HCT116 (cell line): ENCODE data around the gene CCDC158. TPM values are rescaled to one million over a fixed set of nuclear protein-coding genes. Genes with fewer than 3 reads are reported as not detected.

Source experiments
- ATAC-seq: fragments of 200-7000 bp; cut with Tn5 transposase; 2 replicates; pipeline ENCODE4 v1.9.1; 2020; ENCODE audit warnings: mild to moderate bottlenecking, moderate library complexity
- BruUV-seq: library from RNA; stranded (reverse); fragments of 400-500 nt; replicated peaks from 2 replicates; lab custom pipeline; 2021; lab: Mats Ljungman, UMichigan
- CTCF ChIA-PET: fragments of 300-600 bp; sonication (Branson Sonifier 250); formaldehyde crosslinking; loops from one replicate; lab custom pipeline; 2021; ENCODE audit warnings: antibody characterized with exemption; lab: Charles Lee
- POLR2A ChIA-PET: fragments of 300-600, 350-600 bp; sonication (Branson Sonifier 250); formaldehyde crosslinking; loops from one replicate; lab custom pipeline; 2021; ENCODE audit warnings: antibody characterized with exemption; lab: Charles Lee
- RAD21 ChIA-PET, 2 experiments: fragments of 300-600 bp; sonication (Branson Sonifier 250); formaldehyde crosslinking; loops; one replicate each; lab custom pipeline; 2023; ENCODE audit warnings: low total read pairs in 2 of 2; ENCODE audit not compliant: uncharacterized antibody in 2 of 2, unreplicated experiment in 2 of 2, low non-redundant PET in 1 of 2; lab: Charles Lee
- DNase-seq: peaks from one replicate; pipeline ENCODE4 v3.0.0-alpha.2; 2010; ENCODE audit warnings: low read depth, low spot score
- H2AFZ ChIP-seq: fragments of 200-600 bp; shearing (Covaris generic), sonication (generic); 2 replicates; pipeline ENCODE4 v1.6.1; 2017; ENCODE audit warnings: low read depth, mixed run types, mixed read lengths, antibody characterized with exemption, low read length; ENCODE audit not compliant: poor library complexity, severe bottlenecking
- H3K27ac ChIP-seq: 2 replicates; pipeline ENCODE4 v1.5.1; 2012; ENCODE audit warnings: low read depth, low read length
- H3K27me3 ChIP-seq: fragments of 200-600 bp; sonication (generic); 2 replicates; pipeline ENCODE4 v1.6.1; 2016; ENCODE audit warnings: mixed run types, low read length, mixed read lengths; ENCODE audit not compliant: insufficient read depth
- H3K36me3 ChIP-seq, 2 experiments: fragments of 200-500 bp in 1 of 2; fragments of 200-600 bp in 1 of 2; sonication (Bioruptor generic) in 1 of 2; sonication (generic) in 1 of 2; 2 replicates each; pipeline versions ENCODE4 v1.5.1 to v1.6.1; 2014 to 2016; ENCODE audit warnings: low read length in 2 of 2, inconsistent platforms in 1 of 2, mixed read lengths in 1 of 2, mixed run types in 1 of 2; ENCODE audit not compliant: insufficient read depth in 2 of 2, control insufficient read depth in 1 of 2
- H3K4me1 ChIP-seq, 2 experiments: fragments of 200-600 bp in 1 of 2; sonication (generic) in 1 of 2; 2 replicates each; pipeline versions ENCODE4 v1.5.1 to v1.6.1; 2012 to 2017; ENCODE audit warnings: low read length in 2 of 2, inconsistent platforms in 1 of 2, mild to moderate bottlenecking in 1 of 2, mixed read lengths in 1 of 2, mixed run types in 1 of 2, moderate library complexity in 1 of 2; ENCODE audit not compliant: insufficient read depth in 2 of 2, control insufficient read depth in 1 of 2
- H3K4me2 ChIP-seq: fragments of 200-600 bp; sonication (generic); 2 replicates; pipeline ENCODE4 v1.6.1; 2017; ENCODE audit warnings: mixed run types, low read length, mixed read lengths
- H3K4me3 ChIP-seq, 2 experiments: fragments of 200-600 bp in 1 of 2; sonication (generic) in 1 of 2; replicated peaks in 1 of 2; 2 replicates each; pipeline ENCODE4 v1.5.1; 2011 to 2016; ENCODE audit warnings: low read length in 2 of 2, control low read depth in 1 of 2, low read depth in 1 of 2, mild to moderate bottlenecking in 1 of 2, mixed read lengths in 1 of 2, mixed run types in 1 of 2
- H3K79me2 ChIP-seq: fragments of 200-600 bp; sonication (generic); 2 replicates; pipeline ENCODE4 v1.6.1; 2017; ENCODE audit warnings: mild to moderate bottlenecking, mixed run types, low read length, moderate library complexity, mixed read lengths; ENCODE audit not compliant: insufficient read depth
- H3K9ac ChIP-seq: fragments of 200-600 bp; sonication (generic); 2 replicates; pipeline ENCODE4 v1.6.1; 2016; ENCODE audit warnings: low read length, mixed read lengths
- H3K9me2 ChIP-seq: fragments of 200-600 bp; sonication (generic), shearing (Covaris generic); 2 replicates; pipeline ENCODE4 v1.6.1; 2017; ENCODE audit warnings: mixed run types, mild to moderate bottlenecking, moderate library complexity; ENCODE audit not compliant: insufficient read depth
- H3K9me3 ChIP-seq, 2 experiments: fragments of 200-500 bp in 1 of 2; fragments of 200-600 bp in 1 of 2; sonication (Bioruptor generic) in 1 of 2; sonication (generic) in 1 of 2; 2 replicates each; pipeline ENCODE4 v1.6.1; 2014 to 2017; ENCODE audit warnings: low read length in 2 of 2, mixed read lengths in 2 of 2, inconsistent platforms in 1 of 2, low read depth in 1 of 2, mild to moderate bottlenecking in 1 of 2, mixed run types in 1 of 2, moderate library complexity in 1 of 2; ENCODE audit not compliant: control insufficient read depth in 1 of 2, insufficient read depth in 1 of 2
- H4K20me1 ChIP-seq: fragments of 200-600 bp; sonication (generic), shearing (Covaris generic); 2 replicates; pipeline ENCODE4 v1.6.1; 2017; ENCODE audit warnings: mixed run types, mild to moderate bottlenecking, moderate library complexity; ENCODE audit not compliant: insufficient read depth
- ATF3 ChIP-seq: IDR thresholded peaks from 2 replicates; pipeline ENCODE4 v1.6.1; 2012
- CTCF ChIP-seq, 3 experiments: fragments of 200-600 bp in 1 of 3; sonication (generic) in 1 of 3; IDR thresholded peaks in 2 of 3; conservative IDR thresholded peaks in 1 of 3; 2 replicates each; pipeline ENCODE4 v1.5.1; 2012 to 2017; ENCODE audit warnings: low read depth in 2 of 3, low read length in 2 of 3, antibody characterized with exemption in 1 of 3, borderline replicate concordance in 1 of 3, control low read depth in 1 of 3, mild to moderate bottlenecking in 1 of 3, mixed read lengths in 1 of 3, mixed run types in 1 of 3, moderate library complexity in 1 of 3; ENCODE audit not compliant: insufficient read depth in 1 of 3
- EZH2phosphoT487 ChIP-seq: fragments of 200-600 bp; IDR thresholded peaks from 2 replicates; pipeline ENCODE4 v1.6.1; 2018; ENCODE audit warnings: antibody characterized with exemption, borderline replicate concordance
- FOSL1 ChIP-seq: IDR thresholded peaks from 2 replicates; pipeline ENCODE4 v1.6.1; 2012; ENCODE audit warnings: low read depth
- MAX ChIP-seq: IDR thresholded peaks from 2 replicates; pipeline ENCODE4 v1.6.1; 2012
- POLR2A ChIP-seq: IDR thresholded peaks from 2 replicates; pipeline ENCODE4 v1.7.0; 2011; ENCODE audit warnings: borderline replicate concordance; ENCODE audit not compliant: insufficient read depth, insufficient read length; ENCODE audit errors: extremely low read depth
- SIN3A ChIP-seq: IDR thresholded peaks from 2 replicates; pipeline ENCODE4 v1.6.1; 2012; ENCODE audit warnings: low read depth
- SRF ChIP-seq: IDR thresholded peaks from 2 replicates; pipeline ENCODE4 v1.6.1; 2012; ENCODE audit warnings: low read depth
- TCF7L2 ChIP-seq: IDR thresholded peaks from 2 replicates; pipeline ENCODE4 v1.7.0; 2011; ENCODE audit warnings: borderline replicate concordance, inconsistent platforms; ENCODE audit not compliant: insufficient read depth, insufficient read length; ENCODE audit errors: extremely low read depth
- YY1 ChIP-seq: IDR thresholded peaks from 2 replicates; pipeline ENCODE4 v1.6.1; 2011; ENCODE audit warnings: low read length, low read depth, moderate library complexity, mild to moderate bottlenecking; ENCODE audit not compliant: insufficient replicate concordance; ENCODE audit errors: extremely low read depth
- ZFX ChIP-seq: fragments of 450-650 bp; IDR thresholded peaks from 2 replicates; pipeline ENCODE4 v1.6.1; 2017
- ZNF274 ChIP-seq: fragments of 200-500 bp; sonication (Bioruptor generic); IDR thresholded peaks from 2 replicates; pipeline ENCODE4 v1.6.1; 2014; ENCODE audit warnings: mild to moderate bottlenecking, low read depth, low read length, inconsistent platforms
- intact Hi-C: fragments of 100-400 bp; cut with micrococcal nuclease; formaldehyde crosslinking; loops from 2 replicates; pipeline ENCODE4 v1.10.0; 2022
- total RNA-seq: library from RNA; stranded (reverse); gene quantifications from one replicate; pipeline ENCODE4 v1.2.1, GENCODE V29; 2021; ENCODE audit not compliant: unreplicated experiment

The CCDC158 gene
- total RNA-seq, 1 experiment from 2014 or later: not detected

- ChIA-PET POLR2A (no interaction called here), RAD21 (no interaction called here), CTCF (no interaction called here)
- intact Hi-C loops: no loop called here
- Histone ChIP-seq H3K4me2 (no peak overlapping the region), H2AFZ (no peak overlapping the region), H4K20me1 (no peaks in the 10 kb centered on the region), H3K36me3 (0 out of 4 replicates have a peak, but pooled peaks cover 0 to 2% of the 10 kb centered on the region in 2 experiments), H3K4me3 (no peak overlapping the region), H3K27me3 (no peaks in the 10 kb centered on the region), H3K9ac (no peak overlapping the region), H3K27ac (no peak overlapping the region), H3K9me3 (no peaks in the 10 kb centered on the region), H3K9me2 (no peaks in the 10 kb centered on the region), H3K4me1 (peaks cover 9 to 13% of the 10 kb centered on the region in 2 experiments; a peak in 3 of 4 replicates), H3K79me2 (peaks cover 16% of the 10 kb centered on the region)
- TF ChIP-seq MAX (no peak), POLR2A (no peak), ATF3 (no peak), FOSL1 (no peak), SRF (no peak), EZH2phosphoT487 (no peak), ZNF274 (no peak)
- no TSS peak for BruUV-seq
- no peak for ATAC-seq
- DNase-seq: no peak
These were observed 110.3 kb downstream of the CCDC158 start for GRCh38 chr4:76310683-76311082.

GRCh38 chr4:76309939-76310550 is 110.9 kb downstream of the CCDC158 start:
- Histone ChIP-seq H3K36me3 (0 out of 4 replicates have a peak, but pooled peaks cover 0 to 2% of the 10 kb centered on the region in 2 experiments), H3K79me2 (peaks cover 21% of the 10 kb centered on the region), H3K4me2 (no peak overlapping the region), H2AFZ (no peak overlapping the region), H3K27ac (no peak overlapping the region), H3K4me1 (peaks cover 9 to 20% of the 10 kb centered on the region in 2 experiments; a peak in 3 of 4 replicates), H3K4me3 (no peak overlapping the region), H4K20me1 (no peaks in the 10 kb centered on the region), H3K9me3 (no peaks in the 10 kb centered on the region), H3K9me2 (no peaks in the 10 kb centered on the region), H3K9ac (no peak overlapping the region), H3K27me3 (no peaks in the 10 kb centered on the region)
- ChIA-PET CTCF (no interaction called here), POLR2A (no interaction called here), RAD21 (no interaction called here)
- DNase-seq: no peak
- intact Hi-C loops: no loop called here
- no TSS peak for BruUV-seq
- ATAC-seq: no peak
- TF ChIP-seq YY1: no peak
- no peak for TF ChIP-seq POLR2A
- no peak for TF ChIP-seq ZFX
- TF ChIP-seq SIN3A: no peak
- no peak for TF ChIP-seq ZNF274
- TF ChIP-seq MAX: no peak
- no peak for TF ChIP-seq CTCF (IDR thresholded peaks at IDR 0.05 in 2 of 3, conservative IDR thresholded peaks at IDR 0.05 in 1 of 3; ENCODE audit: borderline replicate concordance in 1 of 3, insufficient read depth in 1 of 3, low read depth in 2 of 3, low read length in 2 of 3)
- TF ChIP-seq TCF7L2: no peak
- no peak for TF ChIP-seq FOSL1
